Amniotic epithelial cell (primary cell): ENCODE data around the gene CNGA1.
"Not testable (repeated sequence)": the region's sequence is repeated elsewhere in the genome, so short reads cannot be mapped to it uniquely, and the experiment has no call there.

ENCODE experiments used
- DNase-seq: peaks from one replicate; pipeline ENCODE4 v3.0.0-alpha.2; 2010; ENCODE audit warnings: low read depth

Gene CNGA1

DNA sequence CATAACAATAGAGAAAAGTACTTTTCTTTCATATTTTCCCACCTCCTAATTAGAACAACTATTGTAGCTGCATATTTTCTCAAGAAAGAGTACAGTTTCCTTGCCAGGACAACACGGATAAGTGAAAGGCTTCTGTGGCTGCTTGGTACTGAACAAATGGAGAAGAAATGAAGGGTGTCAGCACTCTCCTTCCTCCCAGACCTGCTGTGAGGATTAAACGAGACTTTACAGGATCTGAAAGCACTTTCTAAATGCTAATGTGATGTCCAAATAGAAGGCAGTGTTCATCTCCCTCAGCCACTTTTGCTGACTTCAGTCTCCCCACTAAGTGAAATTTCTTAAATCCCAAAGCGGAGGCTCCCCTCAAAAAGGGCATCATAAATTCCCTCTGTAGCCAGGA is 14.0 kb upstream of the CNGA1 start:
- no peak for DNase-seq

DNA sequence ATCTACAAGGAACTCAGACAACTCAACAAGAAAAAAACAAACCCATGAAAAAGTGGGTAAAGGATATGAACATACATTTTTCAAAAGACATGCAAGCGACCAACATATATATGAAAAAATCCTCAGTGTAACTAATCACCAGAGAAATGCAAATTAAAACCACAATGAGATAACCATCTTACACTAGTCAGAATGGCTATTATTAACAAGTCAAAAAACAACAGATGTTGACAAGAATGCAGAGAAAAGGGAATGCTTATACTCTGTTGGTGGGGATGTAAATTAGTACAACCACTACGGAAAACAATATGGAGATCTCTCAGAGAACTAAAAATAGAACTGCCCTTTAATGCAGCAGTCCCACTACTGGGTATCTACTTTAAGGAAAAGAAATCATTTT is 12.2 kb upstream of the CNGA1 start:
- DNase-seq: no peak

DNA sequence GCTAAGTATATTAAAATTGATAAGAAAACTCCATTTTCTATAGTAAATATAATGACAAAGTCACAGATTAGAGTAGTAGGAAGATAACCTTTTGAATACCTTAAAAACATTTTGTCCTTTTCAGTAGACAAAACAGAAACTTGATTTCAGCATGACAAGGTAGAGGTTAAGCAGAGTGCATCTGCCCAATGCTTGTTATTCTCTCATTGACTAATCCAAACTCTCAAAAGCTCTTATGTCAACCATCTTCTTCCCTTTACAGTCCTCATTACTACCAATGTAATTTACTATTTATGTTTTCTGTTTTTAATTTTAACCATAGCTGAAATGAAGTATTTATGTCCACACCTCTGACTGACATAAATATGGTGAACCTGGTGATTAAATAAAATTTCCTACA is 11.2 kb upstream of the CNGA1 start:
- no peak for DNase-seq

DNA sequence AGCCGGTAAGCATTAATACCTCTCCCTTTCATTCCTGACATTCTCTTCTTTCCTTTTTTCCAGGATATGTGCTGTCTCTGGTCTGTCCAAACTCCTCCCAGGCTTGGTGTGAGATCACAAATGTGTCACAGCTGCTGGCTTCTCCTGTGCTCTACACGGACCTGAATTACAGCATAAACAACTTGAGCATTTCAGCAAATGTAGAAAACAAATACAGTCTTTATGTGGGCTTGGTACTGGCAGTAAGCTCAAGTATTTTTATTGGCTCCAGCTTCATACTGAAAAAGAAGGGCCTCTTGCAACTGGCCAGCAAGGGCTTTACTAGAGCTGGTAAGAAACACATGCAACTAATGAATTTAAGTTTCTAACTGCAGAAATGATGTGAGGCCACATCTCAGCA is 8.5 kb upstream of the CNGA1 start:
- peak; percentile 61 for DNase-seq

GRCh38 chr4:48024522-48024921 is 8.0 kb upstream of the CNGA1 start:
- peak; percentile 8 for DNase-seq

DNA sequence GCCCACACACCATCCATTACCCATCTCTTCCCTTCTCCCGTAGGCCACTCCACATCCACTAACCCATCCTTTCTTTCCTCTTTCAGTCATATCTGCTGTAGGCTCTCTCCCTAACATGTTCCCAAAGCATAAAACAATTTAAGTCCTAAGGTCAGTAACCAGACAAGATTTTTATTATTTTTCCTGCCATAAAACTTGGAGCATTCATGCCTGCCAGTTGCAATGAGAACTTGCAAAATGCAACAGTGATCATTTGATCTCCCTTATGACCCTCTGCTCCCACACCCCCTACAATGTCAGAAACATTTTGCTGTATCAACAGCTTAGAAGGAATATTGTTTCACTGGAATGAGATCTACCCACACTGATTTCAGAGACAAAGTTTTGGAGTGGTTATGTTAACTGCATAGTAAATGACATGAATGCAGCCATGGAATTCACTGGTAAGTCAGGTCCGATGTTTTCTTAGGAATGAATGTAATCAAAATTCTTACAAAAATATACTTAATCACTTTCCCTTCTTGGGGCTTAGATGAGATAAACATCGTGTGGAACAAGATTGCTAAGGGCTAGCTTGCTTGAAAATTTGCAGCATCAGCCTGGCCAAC is 5.8 kb upstream of the CNGA1 start:
- peak; percentile 16 for DNase-seq

DNA sequence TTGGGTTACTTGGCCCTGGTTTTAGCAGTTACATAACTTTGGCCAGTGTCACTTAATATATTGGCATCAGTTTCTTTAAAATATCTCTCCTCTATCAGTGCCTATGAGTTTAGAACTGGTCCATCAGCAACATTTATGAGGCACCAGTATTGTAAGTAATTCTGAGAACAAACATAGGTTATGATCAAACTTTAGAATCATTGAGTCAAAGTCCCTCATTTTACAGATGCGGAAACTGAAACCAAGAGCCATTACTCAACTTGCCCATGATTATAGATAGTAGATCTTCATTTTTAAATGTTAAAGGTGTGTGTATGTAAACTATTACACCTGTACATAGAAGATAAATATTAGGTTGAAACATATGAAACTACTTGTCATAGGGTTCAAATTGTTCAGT is 4.6 kb upstream of the CNGA1 start:
- no peak for DNase-seq

DNA sequence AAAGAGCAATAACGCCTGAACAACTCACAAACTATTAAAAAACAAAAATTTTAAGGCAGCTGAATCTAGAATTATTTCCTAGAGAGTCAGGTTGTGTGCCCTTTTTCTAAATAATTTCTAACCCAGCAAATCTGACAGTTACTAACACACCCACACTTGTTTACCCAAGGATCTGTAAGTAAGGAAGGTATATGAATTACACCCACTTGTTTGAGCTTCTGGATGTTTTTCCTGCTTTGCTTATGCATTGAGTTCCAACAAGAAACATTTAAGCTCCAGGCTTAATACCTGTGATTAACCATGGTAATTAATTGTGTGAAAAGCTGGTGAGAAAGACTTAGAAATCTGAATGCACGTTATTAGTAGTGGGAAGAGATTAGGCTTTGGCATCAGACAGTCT is 1.6 kb upstream of the CNGA1 start:
- DNase-seq: no peak

DNA sequence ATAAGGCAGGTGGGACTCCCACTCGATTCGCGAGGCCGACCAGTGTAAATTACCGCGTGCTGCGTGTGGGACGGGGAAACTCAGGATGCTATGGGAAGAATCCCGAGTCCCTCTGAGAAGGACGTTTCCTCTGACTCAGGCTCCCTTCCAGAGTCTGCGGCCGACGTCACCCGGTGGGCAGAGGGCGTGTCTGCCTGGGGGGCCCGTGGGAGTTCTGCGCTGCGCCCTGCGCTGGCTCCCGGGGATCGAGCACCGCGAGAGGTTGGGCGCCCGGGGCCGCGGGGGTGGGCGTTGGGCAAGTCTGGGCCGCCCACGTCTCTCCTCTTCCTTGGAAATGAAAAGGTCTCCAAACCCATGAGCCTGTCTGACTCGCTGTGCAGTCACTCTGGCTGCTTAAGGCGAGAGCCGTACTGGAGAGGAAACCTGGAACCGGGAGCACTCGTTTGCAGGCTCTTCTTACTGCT is 659 bp upstream of the CNGA1 start:
- DNase-seq: peak; percentile 72

DNA sequence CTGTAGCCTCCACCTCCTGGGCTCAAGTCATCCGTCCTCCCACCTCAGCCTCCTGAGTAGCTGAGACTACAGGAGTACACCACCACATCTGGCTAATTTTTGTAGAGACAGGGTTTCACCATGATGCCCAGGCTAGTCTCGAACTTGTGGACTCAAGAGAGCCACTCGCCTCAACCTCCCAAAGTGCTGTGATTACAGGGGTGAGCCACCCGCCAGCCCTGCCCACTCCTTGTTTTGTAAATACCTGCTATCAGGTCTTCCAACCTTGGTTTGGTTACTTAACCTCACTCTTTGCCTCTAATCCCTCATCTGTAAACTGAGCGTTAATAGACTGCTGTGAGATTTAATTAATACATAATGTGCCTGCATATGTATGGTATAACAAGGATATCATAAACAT is 803 bp downstream of the CNGA1 start:
- no peak for DNase-seq

GRCh38 chr4:48015216-48015615 is 1.3 kb downstream of the CNGA1 start:
- no peak for DNase-seq

- no peak for DNase-seq
These were observed 3.7 kb downstream of the CNGA1 start for GRCh38 chr4:48012824-48013223.

GRCh38 chr4:48011722-48012121 is 4.8 kb downstream of the CNGA1 start:
- no peak for DNase-seq

GRCh38 chr4:48010906-48011305 is 5.6 kb downstream of the CNGA1 start:
- DNase-seq: not testable (repeated sequence)

- DNase-seq: peak; percentile 16
These were observed 8.4 kb downstream of the CNGA1 start for GRCh38 chr4:48008021-48008596.

DNA sequence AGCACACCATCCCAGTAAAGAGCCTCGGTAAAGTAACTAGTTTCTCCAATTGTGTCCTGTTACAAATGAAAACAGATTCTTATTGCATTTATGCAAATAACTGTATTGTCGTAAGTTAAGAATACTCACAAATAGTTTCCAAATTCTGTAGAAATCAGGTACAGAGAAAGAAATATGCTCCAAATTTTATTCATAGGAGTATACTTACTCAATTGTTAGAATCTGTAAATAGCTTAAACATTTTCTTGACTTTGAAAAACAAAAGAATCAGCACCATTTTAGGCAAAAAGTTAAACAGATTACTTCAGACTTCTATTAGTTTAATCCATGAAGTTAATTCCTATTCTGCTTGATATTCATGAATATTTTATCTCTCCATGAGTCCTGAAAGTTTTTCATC is 10.7 kb downstream of the CNGA1 start:
- DNase-seq: no peak

- DNase-seq: peak; percentile 41
These were observed 12.9 kb downstream of the CNGA1 start for GRCh38 chr4:48003568-48003967.

GRCh38 chr4:48002267-48002666 is 14.2 kb downstream of the CNGA1 start:
- no peak for DNase-seq

GRCh38 chr4:47996021-47996420 is 20.5 kb downstream of the CNGA1 start:
- no peak for DNase-seq

GRCh38 chr4:47992475-47992874 is 24.0 kb downstream of the CNGA1 start:
- not testable (repeated sequence) for DNase-seq

GRCh38 chr4:47990145-47990544 is 26.3 kb downstream of the CNGA1 start:
- no peak for DNase-seq

GRCh38 chr4:47974566-47974965 is 41.9 kb downstream of the CNGA1 start:
- no peak for DNase-seq

GRCh38 chr4:47972721-47973120 is 43.8 kb downstream of the CNGA1 start:
- DNase-seq: no peak

DNA sequence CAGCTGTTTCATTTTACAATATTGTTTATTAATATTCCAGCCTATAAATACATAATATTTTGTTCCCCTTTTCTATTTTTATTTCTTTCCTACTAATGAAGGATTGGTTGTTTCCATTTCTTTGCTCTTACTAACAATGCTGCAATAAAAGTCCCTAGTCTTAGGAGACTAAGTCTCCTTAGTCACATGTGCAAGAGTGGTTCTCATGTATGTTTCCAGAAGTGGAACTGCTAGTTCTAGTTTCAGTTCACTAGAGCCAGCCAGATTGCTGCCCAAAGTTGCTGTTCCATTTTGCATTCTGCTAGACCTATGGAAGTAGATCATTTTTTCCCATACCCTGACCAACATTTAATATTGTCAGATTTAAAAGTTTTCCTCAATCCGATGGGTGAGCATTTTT is 44.3 kb downstream of the CNGA1 start:
- no peak for DNase-seq
